ENCODE data around the gene ARSG.

Gene ARSG

GRCh38 chr17:68356949-68357455, 65.7 kb downstream of the ARSG start:
- TF ChIP-seq ZBTB7A (IDR thresholded peaks at IDR 0.05; ENCODE audit: low read depth) = no peak

DNA sequence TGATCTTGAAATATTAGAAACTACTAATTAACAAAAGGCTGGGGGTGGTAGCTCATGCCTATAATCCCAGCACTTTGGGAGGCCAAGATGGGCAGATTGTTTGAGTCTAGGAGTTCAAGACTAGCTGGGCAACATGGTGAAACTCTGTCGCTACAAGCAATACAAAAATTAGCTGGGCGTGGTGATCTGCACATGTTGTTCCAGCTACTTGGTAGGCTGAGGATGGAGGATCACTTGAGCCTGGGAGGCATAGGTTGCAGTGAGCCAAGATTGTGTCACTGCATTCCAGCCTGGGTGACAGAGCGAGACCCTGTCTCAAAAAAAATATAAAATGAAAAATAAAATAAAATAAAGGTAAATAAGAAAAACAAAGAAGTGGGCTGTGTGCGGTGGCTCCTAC, 66.6 kb downstream of the ARSG start:
- TF ChIP-seq EP300 (IDR thresholded peaks at IDR 0.05; ENCODE audit: borderline replicate concordance) (no peak), YY1 (IDR thresholded peaks at IDR 0.05; ENCODE audit: low read depth) (no peak), TCF12 (IDR thresholded peaks at IDR 0.05; ENCODE audit: low read depth) (no peak), TAF1 (IDR thresholded peaks at IDR 0.05; ENCODE audit: low read depth) (no peak), CREB1 (IDR thresholded peaks at IDR 0.05; ENCODE audit: low read depth) (no peak), ZBTB7A (IDR thresholded peaks at IDR 0.05; ENCODE audit: low read depth) (no peak), RAD21 (IDR thresholded peaks at IDR 0.05; ENCODE audit: low read depth) (no peak), EGR1 (IDR thresholded peaks at IDR 0.05) (no peak), TEAD4 (IDR thresholded peaks at IDR 0.05) (no peak), NFIC (IDR thresholded peaks at IDR 0.05) (no peak), REST (IDR thresholded peaks at IDR 0.05; ENCODE audit: low read depth) (no peak), USF1 (IDR thresholded peaks at IDR 0.05) (no peak), CEBPB (IDR thresholded peaks at IDR 0.05) (no peak), FOXM1 (IDR thresholded peaks at IDR 0.05; ENCODE audit: borderline replicate concordance, low read depth) (no peak)
- TF ChIP-seq, protein P1, sequence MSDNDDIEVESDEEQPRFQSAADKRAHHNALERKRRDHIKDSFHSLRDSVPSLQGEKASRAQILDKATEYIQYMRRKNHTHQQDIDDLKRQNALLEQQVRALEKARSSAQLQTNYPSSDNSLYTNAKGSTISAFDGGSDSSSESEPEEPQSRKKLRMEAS (IDR thresholded peaks at IDR 0.05) = no peak

GRCh38 chr17:68359791-68360535, 68.7 kb downstream of the ARSG start:
- TF ChIP-seq YY1 (IDR thresholded peaks at IDR 0.05; ENCODE audit: low read depth) (no peak), EGR1 (IDR thresholded peaks at IDR 0.05) (no peak), NFIC (IDR thresholded peaks at IDR 0.05) (no peak), EP300 (IDR thresholded peaks at IDR 0.05; ENCODE audit: borderline replicate concordance) (no peak)

DNA sequence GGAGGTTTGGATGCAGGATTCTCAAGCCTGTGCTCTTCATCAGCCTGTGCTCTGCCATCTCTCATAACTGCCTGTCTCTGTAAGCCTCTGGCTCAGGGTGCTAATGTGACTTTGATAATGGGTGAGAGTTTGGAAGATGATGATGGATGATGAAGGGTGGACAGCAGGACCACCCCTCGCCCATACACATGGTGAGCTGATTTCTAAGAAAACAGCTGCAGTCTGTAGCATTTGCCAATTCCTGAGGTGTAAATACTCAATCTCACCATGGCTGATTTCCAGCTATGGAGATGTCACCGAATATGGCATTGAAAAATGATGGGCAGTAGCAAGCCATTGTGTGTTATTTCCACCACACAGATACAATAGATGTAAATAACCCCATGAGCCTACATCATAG, 74.2 kb downstream of the ARSG start:
- TF ChIP-seq TEAD4 (IDR thresholded peaks at IDR 0.05) (no peak), CEBPB (IDR thresholded peaks at IDR 0.05) (no peak), EGR1 (IDR thresholded peaks at IDR 0.05) (no peak), ZBTB7A (IDR thresholded peaks at IDR 0.05; ENCODE audit: low read depth) (no peak), FOXM1 (IDR thresholded peaks at IDR 0.05; ENCODE audit: borderline replicate concordance, low read depth) (no peak), NFIC (IDR thresholded peaks at IDR 0.05) (no peak), USF1 (IDR thresholded peaks at IDR 0.05) (no peak), TAF1 (IDR thresholded peaks at IDR 0.05; ENCODE audit: low read depth) (no peak), TCF12 (IDR thresholded peaks at IDR 0.05; ENCODE audit: low read depth) (no peak), REST (IDR thresholded peaks at IDR 0.05; ENCODE audit: low read depth) (no peak), EP300 (IDR thresholded peaks at IDR 0.05; ENCODE audit: borderline replicate concordance) (no peak), CREB1 (IDR thresholded peaks at IDR 0.05; ENCODE audit: low read depth) (no peak), RAD21 (IDR thresholded peaks at IDR 0.05; ENCODE audit: low read depth) (no peak), YY1 (IDR thresholded peaks at IDR 0.05; ENCODE audit: low read depth) (no peak)
- TF ChIP-seq, protein P1 (IDR thresholded peaks at IDR 0.05) = no peak

DNA sequence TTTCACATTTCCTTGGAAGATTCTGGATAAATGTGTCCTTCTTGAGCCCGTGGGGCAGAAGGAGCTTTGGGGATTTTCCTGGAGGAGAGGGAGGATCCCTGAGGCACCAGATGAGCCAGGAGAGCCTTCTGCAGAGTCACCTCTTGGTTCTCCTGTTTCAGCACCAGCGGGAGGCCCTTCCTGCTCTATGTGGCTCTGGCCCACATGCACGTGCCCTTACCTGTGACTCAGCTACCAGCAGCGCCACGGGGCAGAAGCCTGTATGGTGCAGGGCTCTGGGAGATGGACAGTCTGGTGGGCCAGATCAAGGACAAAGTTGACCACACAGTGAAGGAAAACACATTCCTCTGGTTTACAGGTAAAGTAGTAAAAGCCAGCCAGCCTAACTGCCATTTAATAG, 77.1 kb downstream of the ARSG start:
- TF ChIP-seq ZBTB7A (IDR thresholded peaks at IDR 0.05; ENCODE audit: low read depth) (no peak), EGR1 (IDR thresholded peaks at IDR 0.05) (no peak), CREB1 (IDR thresholded peaks at IDR 0.05; ENCODE audit: low read depth) (no peak), USF1 (IDR thresholded peaks at IDR 0.05) (0 out of 2 replicates have a peak, but pooled peaks have one; percentile 13), NFIC (IDR thresholded peaks at IDR 0.05) (no peak), TEAD4 (IDR thresholded peaks at IDR 0.05) (no peak), TCF12 (IDR thresholded peaks at IDR 0.05; ENCODE audit: low read depth) (no peak), CEBPB (IDR thresholded peaks at IDR 0.05) (no peak), REST (IDR thresholded peaks at IDR 0.05; ENCODE audit: low read depth) (no peak), YY1 (IDR thresholded peaks at IDR 0.05; ENCODE audit: low read depth) (no peak), TAF1 (IDR thresholded peaks at IDR 0.05; ENCODE audit: low read depth) (no peak), EP300 (IDR thresholded peaks at IDR 0.05; ENCODE audit: borderline replicate concordance) (no peak), RAD21 (IDR thresholded peaks at IDR 0.05; ENCODE audit: low read depth) (no peak), FOXM1 (IDR thresholded peaks at IDR 0.05; ENCODE audit: borderline replicate concordance, low read depth) (no peak)
- TF ChIP-seq, protein P1 (IDR thresholded peaks at IDR 0.05) = peak; percentile 71
